ENCODE data around the gene TRPM6. TPM values are rescaled to one million over a fixed set of nuclear protein-coding genes. Genes with fewer than 3 reads are reported as not detected.

The TRPM6 gene
- total RNA-seq, 1 experiment from 2014 or later = not detected

GRCh38 chr9:74824654-74825053 is 63.1 kb downstream of the TRPM6 start:
- no peaks in the 10 kb centered on the region for H3K79me2 ChIP-seq (ENCODE audit: low read length)
- H3K27me3 ChIP-seq (ENCODE audit: low read length) = no peaks in the 10 kb centered on the region; the same call in 1 of the 2 replicates
- no peaks in the 10 kb centered on the region for H3K9me3 ChIP-seq (ENCODE audit: low read length)
- H3F3A ChIP-seq (ENCODE audit: low read length, unreplicated experiment) = no peaks in the 10 kb centered on the region
- no peak overlapping the region for H2AFZ ChIP-seq (ENCODE audit: low read length)
- ChIA-PET POLR2A (ENCODE audit: unreplicated experiment) (no interaction called here), CTCF (no interaction called here)
- H3K27ac ChIP-seq (ENCODE audit: low read length) = no peak overlapping the region
- no peaks in the 10 kb centered on the region for H4K20me1 ChIP-seq (ENCODE audit: low read length)
- intact Hi-C loops (cut with micrococcal nuclease) = no loop called here
- no peak for TF ChIP-seq EZH2phosphoT487 (IDR thresholded peaks at IDR 0.05; ENCODE audit: borderline replicate concordance, low read length)
- TF ChIP-seq CTCF (conservative IDR thresholded peaks at IDR 0.05; ENCODE audit: low read depth, low read length) = no peak
- no peak for TF ChIP-seq EZH2 (IDR thresholded peaks at IDR 0.05; ENCODE audit: low read length, unreplicated experiment)
- no peak overlapping the region for H3K9ac ChIP-seq (ENCODE audit: low read length)
- no TSS peak for BruUV-seq (replicated peaks)
- H3K36me3 ChIP-seq (ENCODE audit: low read depth, low read length) = no peaks in the 10 kb centered on the region
- DNase-seq (peak; percentile 29), ATAC-seq (no peak)
- no peak overlapping the region for H3K4me2 ChIP-seq (ENCODE audit: low read length)
- H3K4me1 ChIP-seq (ENCODE audit: insufficient read depth, low read length) = no peaks in the 10 kb centered on the region
- H3K4me3 ChIP-seq (ENCODE audit: low read length) = no peak overlapping the region
- no peaks in the 10 kb centered on the region for H3K9me2 ChIP-seq (replicated peaks; ENCODE audit: low read length)

- Histone ChIP-seq H3K9me3 (ENCODE audit: low read length) (no peaks in the 10 kb centered on the region), H3F3A (ENCODE audit: low read length, unreplicated experiment) (no peaks in the 10 kb centered on the region), H4K20me1 (ENCODE audit: low read length) (no peaks in the 10 kb centered on the region), H3K4me3 (ENCODE audit: low read length) (no peak overlapping the region), H3K9ac (ENCODE audit: low read length) (no peak overlapping the region), H2AFZ (ENCODE audit: low read length) (no peak overlapping the region), H3K9me2 (replicated peaks; ENCODE audit: low read length) (no peaks in the 10 kb centered on the region), H3K4me1 (ENCODE audit: insufficient read depth, low read length) (no peaks in the 10 kb centered on the region), H3K4me2 (ENCODE audit: low read length) (no peak overlapping the region), H3K27ac (ENCODE audit: low read length) (no peak overlapping the region), H3K79me2 (ENCODE audit: low read length) (no peaks in the 10 kb centered on the region), H3K27me3 (ENCODE audit: low read length) (no peaks in the 10 kb centered on the region), H3K36me3 (ENCODE audit: low read depth, low read length) (no peaks in the 10 kb centered on the region)
- TF ChIP-seq EZH2phosphoT487 (IDR thresholded peaks at IDR 0.05; ENCODE audit: borderline replicate concordance, low read length) (no peak), CTCF (conservative IDR thresholded peaks at IDR 0.05; ENCODE audit: low read depth, low read length) (no peak), EZH2 (IDR thresholded peaks at IDR 0.05; ENCODE audit: low read length, unreplicated experiment) (no peak)
- ChIA-PET POLR2A (ENCODE audit: unreplicated experiment) (no interaction called here), CTCF (no interaction called here)
- ATAC-seq = no peak
- no TSS peak for BruUV-seq (replicated peaks)
- intact Hi-C loops (cut with micrococcal nuclease) = no loop called here
- no peak for DNase-seq
Observed at GRCh38 chr9:74821636-74822035, 66.1 kb downstream of the TRPM6 start.

GRCh38 chr9:74817816-74818215 is 69.9 kb downstream of the TRPM6 start:
- no peak overlapping the region for H2AFZ ChIP-seq (ENCODE audit: low read length)
- ChIA-PET CTCF (no interaction called here), POLR2A (ENCODE audit: unreplicated experiment) (no interaction called here)
- no peak overlapping the region for H3K27ac ChIP-seq (ENCODE audit: low read length)
- H4K20me1 ChIP-seq (ENCODE audit: low read length) = no peaks in the 10 kb centered on the region
- no peak overlapping the region for H3K9ac ChIP-seq (ENCODE audit: low read length)
- intact Hi-C loops (cut with micrococcal nuclease) = no loop called here
- H3F3A ChIP-seq (ENCODE audit: low read length, unreplicated experiment) = no peaks in the 10 kb centered on the region
- ATAC-seq (no peak), DNase-seq (no peak)
- H3K4me3 ChIP-seq (ENCODE audit: low read length) = no peak overlapping the region
- H3K9me2 ChIP-seq (replicated peaks; ENCODE audit: low read length) = no peaks in the 10 kb centered on the region
- H3K4me1 ChIP-seq (ENCODE audit: insufficient read depth, low read length) = no peaks in the 10 kb centered on the region
- H3K27me3 ChIP-seq (ENCODE audit: low read length) = no peaks in the 10 kb centered on the region
- no peaks in the 10 kb centered on the region for H3K36me3 ChIP-seq (ENCODE audit: low read depth, low read length)
- no TSS peak for BruUV-seq (replicated peaks)
- H3K9me3 ChIP-seq (ENCODE audit: low read length) = no peaks in the 10 kb centered on the region
- no peaks in the 10 kb centered on the region for H3K79me2 ChIP-seq (ENCODE audit: low read length)
- H3K4me2 ChIP-seq (ENCODE audit: low read length) = no peak overlapping the region
- TF ChIP-seq EZH2 (IDR thresholded peaks at IDR 0.05; ENCODE audit: low read length, unreplicated experiment) (no peak), CTCF (conservative IDR thresholded peaks at IDR 0.05; ENCODE audit: low read depth, low read length) (no peak), EZH2phosphoT487 (IDR thresholded peaks at IDR 0.05; ENCODE audit: borderline replicate concordance, low read length) (no peak)

All from PC-3 (cell line).